Ascending aorta (tissue), 2 donors: Measurements from ENCODE around the gene MGLL. TPM values are rescaled to one million over a fixed set of nuclear protein-coding genes. Genes with fewer than 3 reads are reported as not detected.

ENCODE experiments used
- DNase-seq, 2 donors: peaks; one replicate each; pipeline ENCODE4 v3.0.0-alpha.2; 2019; ENCODE audit warnings: low spot score in 2 of 2
- H3K27ac ChIP-seq, 2 donors: fragments of 200-600 bp; sonication (generic); one replicate each; pipeline ENCODE4 v1.5.1; 2016 to 2017; ENCODE audit warnings: mild to moderate bottlenecking in 1 of 2
- H3K27me3 ChIP-seq: fragments of 200-600 bp; sonication (generic); one replicate; pipeline ENCODE4 v1.5.1; 2017
- H3K36me3 ChIP-seq, 2 donors: fragments of 200-600 bp; sonication (generic); one replicate each; pipeline ENCODE4 v1.5.1; 2016
- H3K4me1 ChIP-seq, 2 donors: fragments of 200-600 bp; sonication (generic); one replicate each; pipeline ENCODE4 v1.5.1; 2016 to 2017; ENCODE audit warnings: mild to moderate bottlenecking in 1 of 2
- H3K4me3 ChIP-seq, 2 donors: fragments of 200-600 bp; sonication (generic); one replicate each; pipeline ENCODE4 v1.5.1; 2016 to 2017; ENCODE audit warnings: mild to moderate bottlenecking in 1 of 2
- H3K9me3 ChIP-seq, 2 donors: fragments of 200-600 bp; sonication (generic); one replicate each; pipeline ENCODE4 v1.5.1; 2016
- CTCF ChIP-seq, 3 experiments: fragments of 200-600 bp in 2 of 3; fragments of 450-650 bp in 1 of 3; sonication (generic) in 2 of 3; IDR thresholded peaks; one replicate each; pipeline ENCODE4 v1.5.1; 2016 to 2019; ENCODE audit warnings: antibody characterized with exemption in 3 of 3, mild to moderate bottlenecking in 1 of 3, moderate library complexity in 1 of 3
- intact Hi-C: fragments of 100-400 bp; cut with DNase I; formaldehyde crosslinking; loops from one replicate; pipeline ENCODE4 v1.15.1; 2023
- total RNA-seq: library from RNA; depleted of rRNA; stranded (reverse); fragments of >200 nt; gene quantifications from one replicate; pipeline ENCODE4 v1.1.0, GENCODE V29; 2016

MGLL gene
- total RNA-seq, 1 donor from 2014 or later: 101 TPM

GRCh38 chr3:127647166-127647844 is 175.0 kb downstream of the MGLL start:
- TF ChIP-seq CTCF (IDR thresholded peaks at IDR 0.05): no peak
- Histone ChIP-seq H3K4me3 (no peak overlapping the region), H3K27ac (no peak overlapping the region), H3K36me3 (no peaks in the 10 kb centered on the region), H3K4me1 (peaks cover 0 to 4% of the 10 kb centered on the region in 2 donors), H3K9me3 (no peaks in the 10 kb centered on the region), H3K27me3 (no peaks in the 10 kb centered on the region)
- no peak for DNase-seq
- intact Hi-C loops: no loop called here

- Histone ChIP-seq H3K36me3 (no peaks in the 10 kb centered on the region), H3K27me3 (no peaks in the 10 kb centered on the region), H3K27ac (no peak overlapping the region), H3K4me1 (no peaks in the 10 kb centered on the region), H3K4me3 (no peak overlapping the region), H3K9me3 (no peaks in the 10 kb centered on the region)
- DNase-seq: no peak
- intact Hi-C loops: no loop called here
- no peak for TF ChIP-seq CTCF (IDR thresholded peaks at IDR 0.05)
Observed at GRCh38 chr3:127646501-127647046, 175.7 kb downstream of the MGLL start.

- no peaks in the 10 kb centered on the region for H3K36me3 ChIP-seq
- TF ChIP-seq CTCF (IDR thresholded peaks at IDR 0.05): no peak
- H3K4me3 ChIP-seq: no peak overlapping the region
- no peak overlapping the region for H3K27ac ChIP-seq
- H3K4me1 ChIP-seq: no peaks in the 10 kb centered on the region
- H3K27me3 ChIP-seq: no peaks in the 10 kb centered on the region
- DNase-seq: no peak
- H3K9me3 ChIP-seq: no peaks in the 10 kb centered on the region
- intact Hi-C loops: no loop called here
Observed at GRCh38 chr3:127645371-127646015, 176.8 kb downstream of the MGLL start.

GRCh38 chr3:127644641-127645370 is 177.5 kb downstream of the MGLL start:
- no peaks in the 10 kb centered on the region for H3K4me1 ChIP-seq
- intact Hi-C loops: no loop called here
- DNase-seq: no peak
- no peak overlapping the region for H3K4me3 ChIP-seq
- no peak for TF ChIP-seq CTCF (IDR thresholded peaks at IDR 0.05)
- no peak overlapping the region for H3K27ac ChIP-seq
- no peaks in the 10 kb centered on the region for H3K27me3 ChIP-seq
- no peaks in the 10 kb centered on the region for H3K36me3 ChIP-seq
- no peaks in the 10 kb centered on the region for H3K9me3 ChIP-seq

GRCh38 chr3:127640042-127640355 is 182.3 kb downstream of the MGLL start:
- Histone ChIP-seq H3K4me1 (no peaks in the 10 kb centered on the region), H3K27ac (no peak overlapping the region), H3K36me3 (no peaks in the 10 kb centered on the region), H3K27me3 (no peaks in the 10 kb centered on the region), H3K4me3 (no peak overlapping the region), H3K9me3 (no peaks in the 10 kb centered on the region)
- DNase-seq: no peak
- intact Hi-C loops: no loop called here
- TF ChIP-seq CTCF (IDR thresholded peaks at IDR 0.05): no peak
